Activated CD8-positive, alpha-beta memory T cell treated with anti-CD3 and anti-CD28 coated beads for 24 hours (primary cell): Measurements from ENCODE around the gene SLC7A7.
"Not testable (repeated sequence)": the region's sequence is repeated elsewhere in the genome, so short reads cannot be mapped to it uniquely, and the experiment has no call there.

ENCODE experiments used
- DNase-seq: peaks from one replicate; pipeline ENCODE4 v3.0.0-alpha.2; 2020

SLC7A7 gene

GRCh38 chr14:22814941-22815713 lies at the start of gene SLC7A7:
SLC7A7 (minus strand) TSS chr14:22815435; CDS start chr14:22813398, 2,037 bp downstream.
- no peak for DNase-seq

GRCh38 chr14:22864979-22865378 lies 49.7 kb upstream of the SLC7A7 start:
- DNase-seq = no peak

- no peak for DNase-seq
Measured at GRCh38 chr14:22861651-22862050, 46.4 kb upstream of the SLC7A7 start.

- DNase-seq = not testable (repeated sequence)
Measured at GRCh38 chr14:22860377-22860776, 45.1 kb upstream of the SLC7A7 start.

- no peak for DNase-seq
Measured at GRCh38 chr14:22856428-22856827, 41.2 kb upstream of the SLC7A7 start.

GRCh38 chr14:22854963-22855724 lies 39.9 kb upstream of the SLC7A7 start:
- no peak for DNase-seq

GRCh38 chr14:22854296-22854695 lies 39.1 kb upstream of the SLC7A7 start:
- not testable (repeated sequence) for DNase-seq

- peak; percentile 100 for DNase-seq
Measured at GRCh38 chr14:22852940-22853767, 37.9 kb upstream of the SLC7A7 start.

GRCh38 chr14:22852599-22852939 lies 37.3 kb upstream of the SLC7A7 start:
- DNase-seq = no peak

- not testable (repeated sequence) for DNase-seq
Measured at GRCh38 chr14:22852178-22852577, 36.9 kb upstream of the SLC7A7 start.

GRCh38 chr14:22850944-22851764 lies 35.9 kb upstream of the SLC7A7 start:
- no peak for DNase-seq

GRCh38 chr14:22849212-22849819 lies 34.1 kb upstream of the SLC7A7 start:
- DNase-seq = no peak

- no peak for DNase-seq
Measured at GRCh38 chr14:22848351-22849164, 33.3 kb upstream of the SLC7A7 start.

- no peak for DNase-seq
Measured at GRCh38 chr14:22847661-22848341, 32.6 kb upstream of the SLC7A7 start.

- no peak for DNase-seq
Measured at GRCh38 chr14:22846811-22847307, 31.6 kb upstream of the SLC7A7 start.

GRCh38 chr14:22845821-22846625 lies 30.8 kb upstream of the SLC7A7 start:
- no peak for DNase-seq

- no peak for DNase-seq
Measured at GRCh38 chr14:22845103-22845394, 29.8 kb upstream of the SLC7A7 start.

GRCh38 chr14:22844221-22845102 lies 29.2 kb upstream of the SLC7A7 start:
- DNase-seq = no peak
